ENCODE data around the gene UNC79.

- TF ChIP-seq ZFP30 (CRISPR knock-in tag; IDR thresholded peaks at IDR 0.05) (no peak), CREB5 (CRISPR knock-in tag; IDR thresholded peaks at IDR 0.05; ENCODE audit: low read depth) (no peak), POU6F1 (CRISPR knock-in tag; IDR thresholded peaks at IDR 0.05; ENCODE audit: borderline replicate concordance, low read depth) (no peak), ZC3H10 (CRISPR knock-in tag; IDR thresholded peaks at IDR 0.05) (no peak), SNAI2 (CRISPR knock-in tag; IDR thresholded peaks at IDR 0.05) (no peak)
Measured at GRCh38 chr14:93532541-93532940, 101.8 kb downstream of the UNC79 start.
